Ovary (tissue), 3 donors: Measurements from ENCODE around the gene PPP2R5A.

Experiments
- POLR2A ChIP-seq: fragments of 450-650 bp; IDR thresholded peaks from one replicate; pipeline ENCODE4 v1.6.1; 2017; ENCODE audit warnings: antibody characterized with exemption, mild to moderate bottlenecking, moderate library complexity
- TF ChIP-seq, protein P1 (sequence below), 3 donors: fragments of 450-650 bp in 2 of 3; fragments of 200-600 bp in 1 of 3; IDR thresholded peaks; one replicate each; pipeline versions ENCODE4 v1.5.1 to v1.8.0; 2016 to 2022; ENCODE audit warnings: antibody characterized with exemption in 3 of 3, mild to moderate bottlenecking in 1 of 3
- donor health status: DM: no; HTN: no; CAD: no.

GRCh38 chr1:212353181-212353580 is 68.0 kb downstream of the PPP2R5A start:
- TF ChIP-seq, protein P1, sequence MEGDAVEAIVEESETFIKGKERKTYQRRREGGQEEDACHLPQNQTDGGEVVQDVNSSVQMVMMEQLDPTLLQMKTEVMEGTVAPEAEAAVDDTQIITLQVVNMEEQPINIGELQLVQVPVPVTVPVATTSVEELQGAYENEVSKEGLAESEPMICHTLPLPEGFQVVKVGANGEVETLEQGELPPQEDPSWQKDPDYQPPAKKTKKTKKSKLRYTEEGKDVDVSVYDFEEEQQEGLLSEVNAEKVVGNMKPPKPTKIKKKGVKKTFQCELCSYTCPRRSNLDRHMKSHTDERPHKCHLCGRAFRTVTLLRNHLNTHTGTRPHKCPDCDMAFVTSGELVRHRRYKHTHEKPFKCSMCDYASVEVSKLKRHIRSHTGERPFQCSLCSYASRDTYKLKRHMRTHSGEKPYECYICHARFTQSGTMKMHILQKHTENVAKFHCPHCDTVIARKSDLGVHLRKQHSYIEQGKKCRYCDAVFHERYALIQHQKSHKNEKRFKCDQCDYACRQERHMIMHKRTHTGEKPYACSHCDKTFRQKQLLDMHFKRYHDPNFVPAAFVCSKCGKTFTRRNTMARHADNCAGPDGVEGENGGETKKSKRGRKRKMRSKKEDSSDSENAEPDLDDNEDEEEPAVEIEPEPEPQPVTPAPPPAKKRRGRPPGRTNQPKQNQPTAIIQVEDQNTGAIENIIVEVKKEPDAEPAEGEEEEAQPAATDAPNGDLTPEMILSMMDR (IDR thresholded peaks at IDR 0.05) = no peak
- TF ChIP-seq POLR2A = no peak
